Skeletal muscle tissue (tissue), 4 donors: ENCODE results near the gene YWHAE. TPM values are rescaled to one million over a fixed set of nuclear protein-coding genes. Genes with fewer than 3 reads are reported as not detected.
"Not testable (repeated sequence)": the region's sequence is repeated elsewhere in the genome, so short reads cannot be mapped to it uniquely, and the experiment has no call there.

Experiments
- H3K27ac ChIP-seq: one replicate; pipeline ENCODE4 v1.7.0; 2013; ENCODE audit warnings: mild to moderate bottlenecking, low read depth, low read length, inconsistent platforms
- H3K27me3 ChIP-seq, 3 donors: one replicate each; pipeline ENCODE4 v1.7.0; 2013; ENCODE audit warnings: low read length in 3 of 3; ENCODE audit not compliant: control insufficient read depth in 3 of 3, insufficient read depth in 3 of 3
- H3K36me3 ChIP-seq, 3 donors: one replicate each; pipeline ENCODE4 v1.7.0; 2013; ENCODE audit warnings: low read length in 3 of 3; ENCODE audit not compliant: control insufficient read depth in 3 of 3, insufficient read depth in 3 of 3
- H3K4me1 ChIP-seq, 3 donors: one replicate each; pipeline ENCODE4 v1.7.0; 2013; ENCODE audit warnings: low read length in 3 of 3, mild to moderate bottlenecking in 3 of 3; ENCODE audit not compliant: control insufficient read depth in 3 of 3, insufficient read depth in 3 of 3
- H3K4me3 ChIP-seq, 3 donors: one replicate each; pipeline ENCODE4 v1.7.0; 2013; ENCODE audit warnings: low read length in 3 of 3
- H3K9ac ChIP-seq, 3 donors: one replicate each; pipeline ENCODE4 v1.7.0; 2013; ENCODE audit warnings: low read length in 3 of 3, mild to moderate bottlenecking in 3 of 3, moderate library complexity in 2 of 3, low read depth in 1 of 3
- H3K9me3 ChIP-seq, 3 donors: one replicate each; pipeline ENCODE4 v1.7.0; 2013; ENCODE audit warnings: low read length in 3 of 3; ENCODE audit not compliant: control insufficient read depth in 3 of 3
- total RNA-seq: library from RNA; depleted of rRNA; stranded (reverse); fragments of >200 nt; gene quantifications from one replicate; pipeline ENCODE4 v1.2.3, GENCODE V29; 2014
- donor health status: Osteomylitis.

Gene YWHAE
- total RNA-seq, 1 donor from 2014 or later, result 280 TPM

GRCh38 chr17:1414001-1414574, 14.1 kb upstream of the YWHAE start:
- peaks cover 10 to 17% (median 14%) of the 10 kb centered on the region in 3 donors for H3K4me1 ChIP-seq
- H3K27ac ChIP-seq, result peak overlapping the region; percentile 43
- peak overlapping the region in 1 of 3 donors; percentile 54 for H3K9ac ChIP-seq
- peaks cover 0 to 2% (median 0%) of the 10 kb centered on the region in 3 donors for H3K9me3 ChIP-seq
- peak overlapping the region in 2 of 3 donors; percentile 4 to 35 for H3K4me3 ChIP-seq
- peaks cover 0 to 2% (median 0%) of the 10 kb centered on the region in 3 donors for H3K36me3 ChIP-seq
- H3K27me3 ChIP-seq, result no peaks in the 10 kb centered on the region

- Histone ChIP-seq H3K4me3 (no peak overlapping the region), H3K27me3 (no peaks in the 10 kb centered on the region), H3K27ac (no peak overlapping the region), H3K36me3 (peaks cover 0 to under 1% (median 0%) of the 10 kb centered on the region in 3 donors), H3K9me3 (peaks cover 0 to 2% (median 0%) of the 10 kb centered on the region in 3 donors), H3K9ac (no peak overlapping the region), H3K4me1 (peaks cover 10 to 17% (median 14%) of the 10 kb centered on the region in 3 donors)
Observed at GRCh38 chr17:1413281-1413791, 13.3 kb upstream of the YWHAE start.

DNA sequence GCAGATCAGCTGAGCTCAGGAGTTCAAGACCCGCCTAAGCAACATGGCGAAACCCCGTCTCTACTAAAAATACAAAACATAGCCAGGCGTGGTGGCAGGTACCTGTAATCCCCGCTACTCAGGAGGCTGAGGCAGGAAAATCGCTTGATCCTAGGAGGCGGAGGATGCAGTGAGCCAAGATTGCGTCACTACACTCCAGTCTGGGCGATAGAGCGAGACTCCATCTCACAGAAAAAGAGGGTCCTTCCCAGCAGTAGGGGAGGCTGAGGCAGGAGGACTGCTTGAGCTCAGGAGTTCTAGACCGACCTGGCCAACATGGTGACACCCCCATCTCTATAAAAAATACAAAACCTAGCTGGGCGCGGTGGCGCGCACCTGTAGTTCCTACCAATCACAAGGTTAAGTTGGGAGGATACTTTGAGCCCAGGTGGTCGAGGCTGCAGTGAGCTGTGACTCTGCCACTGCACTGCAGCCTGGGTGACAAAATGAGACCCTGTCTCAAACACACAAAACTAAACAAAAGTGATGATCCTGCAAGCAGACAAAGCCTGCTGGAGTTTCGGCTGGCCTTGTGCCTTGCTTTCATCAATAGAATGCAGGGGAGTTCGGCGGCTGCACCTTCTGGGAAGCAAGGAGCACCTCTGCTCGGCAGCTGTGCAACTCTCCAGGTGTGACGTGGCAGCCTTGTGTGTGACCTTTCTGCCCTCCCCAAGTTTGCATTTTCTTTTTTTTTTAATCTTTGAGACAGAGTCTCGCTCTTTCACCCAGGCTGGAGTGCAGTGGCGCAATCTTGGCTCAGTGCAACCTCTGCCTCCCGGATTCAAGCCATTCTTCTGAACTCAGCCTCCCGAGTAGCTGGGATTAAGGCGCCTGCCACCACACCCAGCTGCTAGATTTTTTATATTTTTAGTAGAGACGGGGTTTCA, 12.4 kb upstream of the YWHAE start:
- Histone ChIP-seq H3K36me3 (no peaks in the 10 kb centered on the region), H3K9me3 (peaks cover 0 to 2% (median 0%) of the 10 kb centered on the region in 3 donors), H3K4me1 (peaks cover 10 to 17% (median 14%) of the 10 kb centered on the region in 3 donors), H3K27ac (no peak overlapping the region), H3K4me3 (no peak overlapping the region), H3K9ac (no peak overlapping the region), H3K27me3 (no peaks in the 10 kb centered on the region)

DNA sequence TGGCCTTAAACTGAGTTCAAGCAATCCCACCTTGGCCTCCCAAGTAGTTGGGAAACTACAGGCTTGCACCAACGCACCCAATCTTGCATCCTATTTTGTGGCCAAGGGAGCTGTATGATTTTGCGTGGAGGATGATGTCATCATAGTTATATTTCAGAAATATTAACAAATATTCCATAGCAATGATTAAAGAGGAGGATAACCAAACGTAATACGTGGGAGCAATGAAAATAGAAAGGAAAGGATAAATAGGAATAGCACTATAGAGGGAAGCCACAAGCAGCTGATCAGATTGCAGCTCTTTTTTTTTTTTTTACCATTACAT, 2.2 kb upstream of the YWHAE start:
- H3K36me3 ChIP-seq, result no peaks in the 10 kb centered on the region
- H3K27ac ChIP-seq, result no peak overlapping the region
- H3K4me3 ChIP-seq, result no peak overlapping the region
- no peaks in the 10 kb centered on the region for H3K9me3 ChIP-seq
- H3K4me1 ChIP-seq, result peaks cover 8 to 19% (median 18%) of the 10 kb centered on the region in 3 donors
- no peak overlapping the region for H3K9ac ChIP-seq
- H3K27me3 ChIP-seq, result no peaks in the 10 kb centered on the region

DNA sequence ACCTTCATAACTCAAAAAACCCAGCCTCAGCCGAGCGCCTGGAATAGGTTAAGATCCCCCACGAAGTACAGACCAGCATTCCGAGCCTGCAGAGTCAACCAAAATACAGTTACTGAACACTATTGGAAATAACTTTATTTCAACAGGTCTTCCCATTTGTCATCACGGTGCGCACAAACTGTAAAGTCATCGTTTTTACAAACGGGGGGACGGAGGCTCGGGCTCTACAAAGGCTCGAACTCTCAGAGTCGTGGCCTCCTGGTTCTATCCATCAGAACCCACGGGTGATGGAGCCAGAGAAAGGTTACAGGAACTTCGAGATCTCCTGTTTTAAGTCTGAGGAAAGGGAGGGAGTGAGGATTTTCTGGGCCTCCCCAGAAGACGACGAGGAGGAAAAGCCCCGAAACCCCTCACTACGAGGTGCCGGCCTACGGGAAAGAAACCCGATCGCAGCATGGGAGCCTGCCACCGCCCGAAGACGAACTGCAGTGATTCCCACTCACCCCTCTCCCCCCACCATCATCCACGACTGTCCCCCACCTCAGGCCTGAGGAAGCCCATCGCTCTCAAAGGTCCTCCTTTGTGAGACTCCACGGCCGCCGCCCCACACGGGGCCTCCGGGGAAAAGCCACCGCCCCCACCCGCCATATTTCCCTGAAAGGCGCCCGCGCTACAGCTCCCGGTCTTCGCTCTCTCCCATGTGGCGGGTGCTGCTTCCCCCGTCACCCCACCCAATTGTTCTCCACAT, 917 bp downstream of the YWHAE start:
- no peaks in the 10 kb centered on the region for H3K36me3 ChIP-seq
- peaks cover 15 to 26% (median 23%) of the 10 kb centered on the region in 3 donors for H3K4me1 ChIP-seq
- peak overlapping the region; percentile 91 to 95 (median 95) for H3K4me3 ChIP-seq
- H3K9me3 ChIP-seq, result no peaks in the 10 kb centered on the region
- H3K9ac ChIP-seq, result peak overlapping the region; percentile 86 to 96 (median 91)
- H3K27me3 ChIP-seq, result no peaks in the 10 kb centered on the region
- peak overlapping the region; percentile 96 for H3K27ac ChIP-seq

- Histone ChIP-seq H3K36me3 (no peaks in the 10 kb centered on the region), H3K27ac (peak overlapping the region; percentile 96), H3K4me1 (peaks cover 21 to 35% (median 32%) of the 10 kb centered on the region in 3 donors), H3K9ac (peak overlapping the region; percentile 86 to 96 (median 91)), H3K9me3 (no peaks in the 10 kb centered on the region), H3K27me3 (no peaks in the 10 kb centered on the region), H3K4me3 (peak overlapping the region; percentile 91 to 95 (median 95))
Observed at GRCh38 chr17:1398028-1398427, 2.0 kb downstream of the YWHAE start.

DNA sequence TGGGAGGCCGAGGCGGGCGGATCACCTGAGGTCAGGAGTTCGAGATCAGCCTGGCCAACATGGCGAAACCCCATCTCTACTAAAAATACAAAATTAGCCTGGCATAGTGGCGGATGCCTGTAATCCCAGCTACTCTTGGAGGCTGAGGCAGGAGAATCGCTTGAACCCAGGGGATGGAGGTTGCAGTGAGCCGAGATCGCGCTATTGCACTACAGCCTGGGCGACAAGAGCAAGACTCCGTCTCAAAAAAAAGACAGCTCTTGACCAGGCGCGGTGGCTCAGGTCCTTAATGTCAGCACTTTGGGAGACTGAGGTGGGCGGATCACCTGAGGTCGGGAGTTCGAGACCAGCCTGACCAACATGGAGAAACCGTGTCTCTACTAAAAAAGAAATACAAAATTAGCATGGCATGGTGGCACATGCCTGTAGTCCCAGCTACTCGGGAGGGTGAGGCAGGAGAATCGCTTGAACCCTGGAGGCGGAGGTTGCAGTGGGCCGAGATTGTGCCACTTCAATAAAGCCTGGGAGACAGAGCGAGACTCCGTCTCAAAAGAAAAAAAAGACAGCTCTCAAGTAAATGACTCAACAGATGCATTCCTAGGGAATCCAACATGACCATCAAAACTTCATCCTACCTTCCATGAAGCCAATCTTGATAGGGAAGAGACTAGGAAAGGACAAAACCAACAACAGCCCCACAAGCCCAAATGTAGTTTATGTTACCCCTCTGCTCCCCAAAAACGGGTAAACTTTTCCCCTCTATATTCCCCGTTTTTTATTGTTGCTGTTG, 4.0 kb downstream of the YWHAE start:
- not testable (repeated sequence) for H3K9ac ChIP-seq, H3K27me3 ChIP-seq, H3K27ac ChIP-seq, H3K4me3 ChIP-seq, H3K9me3 ChIP-seq, H3K36me3 ChIP-seq
- peaks cover 35 to 48% (median 46%) of the 10 kb centered on the region in 3 donors for H3K4me1 ChIP-seq

DNA sequence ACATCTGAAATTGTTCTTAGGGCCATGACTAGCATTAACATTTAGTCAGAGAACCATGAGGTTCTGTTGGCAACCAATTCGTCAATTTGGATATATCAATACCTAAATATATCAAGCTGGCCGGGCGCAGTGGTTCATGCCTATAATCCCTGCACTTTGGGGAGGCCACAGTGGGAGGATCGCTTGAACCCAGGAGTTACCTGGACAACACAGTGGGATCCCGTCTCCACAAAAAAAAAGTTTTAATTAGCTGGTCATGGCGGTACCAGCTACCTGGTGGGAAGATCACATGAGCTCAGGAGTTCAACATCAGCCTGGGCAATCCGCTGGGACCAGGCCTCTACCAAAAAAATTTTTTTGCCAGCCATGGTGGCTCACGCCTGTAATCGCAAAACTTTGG, 8.4 kb downstream of the YWHAE start:
- Histone ChIP-seq H3K27ac (peak overlapping the region; percentile 94), H3K27me3 (no peaks in the 10 kb centered on the region), H3K4me3 (peak overlapping the region; percentile 13 to 42 (median 18)), H3K9ac (peak overlapping the region in 2 of 3 donors; percentile 70), H3K36me3 (no peaks in the 10 kb centered on the region), H3K9me3 (no peaks in the 10 kb centered on the region), H3K4me1 (peaks cover 48 to 56% (median 51%) of the 10 kb centered on the region in 3 donors)
